OCI-LY7 (cell line): ENCODE measurements around the gene PCDH9. TPM values are rescaled to one million over a fixed set of nuclear protein-coding genes. Genes with fewer than 3 reads are reported as not detected.

Experiments
- BruUV-seq: library from RNA; stranded (reverse); fragments of 400-500 nt; replicated peaks from 2 replicates; lab custom pipeline; 2021; lab: Mats Ljungman, UMichigan
- CTCF ChIA-PET: fragments of 300-600 bp; sonication (Branson Sonifier 250); formaldehyde crosslinking; loops from one replicate; lab custom pipeline; 2022; ENCODE audit warnings: antibody characterized with exemption; ENCODE audit not compliant: unreplicated experiment; lab: Charles Lee
- POLR2A ChIA-PET: fragments of 300-600 bp; sonication (Branson Sonifier 250); formaldehyde crosslinking; loops from one replicate; lab custom pipeline; 2022; ENCODE audit warnings: antibody characterized with exemption; lab: Charles Lee
- DNase-seq: peaks from one replicate; pipeline ENCODE4 v3.0.0-alpha.2; 2015; ENCODE audit warnings: low spot score
- H2AFZ ChIP-seq: fragments of 200-600 bp; sonication (generic), shearing (Covaris generic); 2 replicates; pipeline ENCODE4 v1.6.1; 2014; ENCODE audit warnings: mild to moderate bottlenecking, antibody characterized with exemption, low read length, moderate library complexity
- H3K27ac ChIP-seq: fragments of 200-600 bp; sonication (generic); 2 replicates; pipeline ENCODE4 v1.5.1; 2014; ENCODE audit warnings: mixed run types, low read depth, mild to moderate bottlenecking, moderate library complexity, low read length, inconsistent platforms; ENCODE audit not compliant: poor library complexity, severe bottlenecking
- H3K36me3 ChIP-seq: fragments of 200-600 bp; sonication (generic); 2 replicates; pipeline ENCODE4 v1.6.1; 2014; ENCODE audit warnings: mild to moderate bottlenecking, antibody characterized with exemption, low read length, moderate library complexity, mixed read lengths; ENCODE audit not compliant: insufficient read depth
- H3K4me1 ChIP-seq: fragments of 200-600 bp; sonication (generic); 2 replicates; pipeline ENCODE4 v1.5.1; 2014; ENCODE audit warnings: mild to moderate bottlenecking, low read length; ENCODE audit not compliant: insufficient read depth, poor library complexity, severe bottlenecking
- H3K4me2 ChIP-seq: fragments of 200-600 bp; sonication (generic); 2 replicates; pipeline ENCODE4 v1.6.1; 2014; ENCODE audit warnings: mild to moderate bottlenecking, low read length
- H3K4me3 ChIP-seq: fragments of 200-600 bp; sonication (generic); 2 replicates; pipeline ENCODE4 v1.5.1; 2014; ENCODE audit warnings: mild to moderate bottlenecking, low read depth, low read length; ENCODE audit not compliant: poor library complexity, severe bottlenecking
- H3K79me2 ChIP-seq: fragments of 200-600 bp; sonication (generic); 2 replicates; pipeline ENCODE4 v1.6.1; 2016; ENCODE audit warnings: low read depth, mild to moderate bottlenecking, low read length, moderate library complexity, mixed read lengths; ENCODE audit not compliant: insufficient read depth
- H3K9me2 ChIP-seq: fragments of 200-600 bp; sonication (generic); 2 replicates; pipeline ENCODE4 v1.6.1; 2016; ENCODE audit warnings: mild to moderate bottlenecking, low read length, mixed read lengths; ENCODE audit not compliant: insufficient read depth
- H3K9me3 ChIP-seq: fragments of 200-600 bp; sonication (generic); 2 replicates; pipeline ENCODE4 v1.6.1; 2014; ENCODE audit warnings: mild to moderate bottlenecking, mixed run types, low read length, mixed read lengths
- H4K20me1 ChIP-seq: fragments of 200-600 bp; sonication (generic); 2 replicates; pipeline ENCODE4 v1.6.1; 2014; ENCODE audit warnings: mild to moderate bottlenecking, antibody characterized with exemption, low read length, moderate library complexity, mixed read lengths; ENCODE audit not compliant: insufficient read depth
- CTCF ChIP-seq: fragments of 200-600 bp; sonication (generic); conservative IDR thresholded peaks from 2 replicates; pipeline ENCODE4 v1.5.1; 2014; ENCODE audit warnings: mild to moderate bottlenecking, antibody characterized with exemption, low read length, moderate library complexity, mixed read lengths
- EZH2phosphoT487 ChIP-seq: fragments of 200-600 bp; sonication (generic); IDR thresholded peaks from 2 replicates; pipeline ENCODE4 v1.6.1; 2018; ENCODE audit warnings: low read depth, borderline replicate concordance, mild to moderate bottlenecking, mixed run types, antibody characterized with exemption, low read length, moderate library complexity, mixed read lengths
- intact Hi-C: fragments of 100-400 bp; cut with micrococcal nuclease; formaldehyde crosslinking; loops from one replicate; pipeline ENCODE4 v1.10.0; 2022; ENCODE audit not compliant: unreplicated experiment
- total RNA-seq, 2 experiments: library from RNA; depleted of rRNA in 1 of 2; stranded (reverse); fragments of >200 nt in 1 of 2; shearing (Covaris generic) in 1 of 2; gene quantifications; 2 replicates each; pipeline ENCODE4 v1.2.3, GENCODE V29; 2014 to 2022

The PCDH9 gene
- total RNA-seq, 2 experiments from 2014 or later: 20.1 to 26.0 TPM

GRCh38 chr13:66844933-66845332 lies 385.2 kb downstream of the PCDH9 start:
- DNase-seq: no peak
- CTCF ChIA-PET: no interaction called here
- TF ChIP-seq EZH2phosphoT487 (no peak), CTCF (no peak)
- Histone ChIP-seq H3K36me3 (no peaks in the 10 kb centered on the region), H3K9me3 (no peaks in the 10 kb centered on the region), H3K4me1 (no peaks in the 10 kb centered on the region), H3K4me3 (no peak overlapping the region), H3K79me2 (no peaks in the 10 kb centered on the region), H3K9me2 (no peaks in the 10 kb centered on the region), H2AFZ (no peak overlapping the region; the same call in 1 of the 2 replicates), H3K27ac (no peak overlapping the region), H3K4me2 (no peak overlapping the region), H4K20me1 (no peaks in the 10 kb centered on the region)
- POLR2A ChIA-PET: interaction anchor here (0.6 kb wide), 1 partner anchor 26 kb away, joined by 3 read pairs; no protein-coding TSS in a partner anchor
- intact Hi-C loops: no loop called here
- no TSS peak for BruUV-seq

DNA sequence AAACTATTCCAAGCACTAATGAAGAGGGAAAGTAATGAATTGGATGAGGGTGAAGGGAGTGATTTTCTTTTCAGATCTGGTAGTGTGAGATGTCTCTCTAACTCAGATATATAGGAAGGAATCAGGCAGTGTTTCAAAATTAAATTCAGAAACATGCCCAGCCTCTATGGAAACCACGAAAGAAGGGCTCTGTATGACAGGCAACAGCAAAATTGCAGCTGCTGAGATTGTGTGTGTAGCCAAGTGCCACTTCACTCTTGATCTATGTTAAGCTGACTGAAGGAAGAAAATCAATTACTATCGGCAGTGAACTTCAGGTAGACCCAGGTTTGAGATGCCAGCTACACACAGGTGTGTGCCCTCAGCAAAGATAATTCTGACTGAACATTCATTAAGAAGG lies 387.4 kb downstream of the PCDH9 start:
- POLR2A ChIA-PET: interaction anchor here (0.6 to 1.6 kb wide), 3 partner anchors 25 to 111 kb away, joined by 3 to 4 read pairs (median 3); no protein-coding TSS in a partner anchor
- intact Hi-C loops: no loop called here
- no TSS peak for BruUV-seq

More for the DNA sequence above, 387.4 kb downstream of the PCDH9 start:
- Histone ChIP-seq H3K79me2 (no peaks in the 10 kb centered on the region), H3K4me1 (no peaks in the 10 kb centered on the region), H3K9me3 (no peaks in the 10 kb centered on the region), H2AFZ (0 out of 2 replicates have a peak overlapping the region, but pooled peaks have one; percentile 20), H3K27ac (no peak overlapping the region), H3K4me2 (no peak overlapping the region), H3K4me3 (no peak overlapping the region), H3K36me3 (no peaks in the 10 kb centered on the region), H4K20me1 (no peaks in the 10 kb centered on the region), H3K9me2 (no peaks in the 10 kb centered on the region)
- TF ChIP-seq CTCF (no peak), EZH2phosphoT487 (no peak)
- no peak for DNase-seq
- CTCF ChIA-PET: no interaction called here
